IMR-90 (cell line): Measurements from ENCODE around the gene MACF1. TPM values are rescaled to one million over a fixed set of nuclear protein-coding genes. Genes with fewer than 3 reads are reported as not detected.

Experiments
- ATAC-seq: fragments of 200-7000 bp; cut with Tn5 transposase; 2 replicates; pipeline ENCODE4 v1.9.1; 2020; ENCODE audit warnings: low read depth, mild to moderate bottlenecking, moderate library complexity
- BruUV-seq: library from RNA; stranded (reverse); fragments of 400-500 nt; replicated peaks from 2 replicates; lab custom pipeline; 2021; lab: Mats Ljungman, UMichigan
- CTCF ChIA-PET: fragments of 300-600 bp; formaldehyde crosslinking; extraction: SDS; loops from one replicate; lab custom pipeline; 2021; ENCODE audit warnings: antibody characterized with exemption; lab: Yijun Ruan, JAX
- POLR2A ChIA-PET: fragments of 300-600 bp; sonication (Branson Sonifier 250); formaldehyde crosslinking; loops from one replicate; lab custom pipeline; 2022; ENCODE audit warnings: antibody characterized with exemption; ENCODE audit not compliant: unreplicated experiment; lab: Charles Lee
- DNase-seq: peaks from one replicate; pipeline ENCODE4 v3.0.0; 2013
- H2AFZ ChIP-seq: replicated peaks from 2 replicates; pipeline ENCODE3; 2013; ENCODE audit warnings: low read length, mild to moderate bottlenecking; ENCODE audit not compliant: poor library complexity
- H2AK5ac ChIP-seq: 2 replicates; pipeline ENCODE4 v1.6.1; 2013; ENCODE audit warnings: low read depth, low read length, inconsistent platforms
- H2AK9ac ChIP-seq: replicated peaks from 2 replicates; pipeline ENCODE3; 2013; ENCODE audit warnings: mild to moderate bottlenecking, low read depth, low read length, moderate library complexity; ENCODE audit not compliant: poor library complexity
- H2BK120ac ChIP-seq: 2 replicates; pipeline ENCODE4 v1.6.1; 2013; ENCODE audit warnings: low read depth, low read length, inconsistent platforms
- H2BK15ac ChIP-seq: 3 replicates; pipeline ENCODE4 v1.6.1; 2013; ENCODE audit warnings: low read depth, low read length, inconsistent platforms
- H2BK20ac ChIP-seq: 2 replicates; pipeline ENCODE4 v1.6.1; 2013; ENCODE audit warnings: low read depth, mild to moderate bottlenecking, inconsistent platforms, low read length, moderate library complexity
- H2BK5ac ChIP-seq: 2 replicates; pipeline ENCODE4 v1.6.1; 2013; ENCODE audit warnings: mild to moderate bottlenecking, low read depth, low read length, inconsistent platforms; ENCODE audit not compliant: poor library complexity, severe bottlenecking
- H3K14ac ChIP-seq: replicated peaks from 2 replicates; pipeline ENCODE4 v1.6.1; 2013; ENCODE audit warnings: low read depth, low read length, inconsistent platforms
- H3K18ac ChIP-seq: 2 replicates; pipeline ENCODE4 v1.6.1; 2013; ENCODE audit warnings: low read depth, low read length, control low read depth
- H3K23ac ChIP-seq: 2 replicates; pipeline ENCODE4 v1.6.1; 2013; ENCODE audit warnings: low read depth, low read length, inconsistent platforms
- H3K27ac ChIP-seq: 2 replicates; pipeline ENCODE4 v1.5.1; 2013; ENCODE audit warnings: mild to moderate bottlenecking, control low read depth, low read length; ENCODE audit not compliant: insufficient read depth
- H3K27me3 ChIP-seq: 2 replicates; pipeline ENCODE4 v1.6.1; 2013; ENCODE audit warnings: low read length; ENCODE audit not compliant: control insufficient read depth, insufficient read depth
- H3K36me3 ChIP-seq: 2 replicates; pipeline ENCODE4 v1.6.1; 2013; ENCODE audit warnings: low read length, mixed read lengths; ENCODE audit not compliant: control insufficient read depth, insufficient read depth
- H3K4ac ChIP-seq: 2 replicates; pipeline ENCODE4 v1.6.1; 2013; ENCODE audit warnings: low read depth, low read length, inconsistent platforms
- H3K4me1 ChIP-seq: 2 replicates; pipeline ENCODE4 v1.6.1; 2013; ENCODE audit warnings: low read length, mixed read lengths; ENCODE audit not compliant: control insufficient read depth, insufficient read depth
- H3K4me2 ChIP-seq: 2 replicates; pipeline ENCODE4 v1.6.1; 2013; ENCODE audit warnings: low read depth, mild to moderate bottlenecking, control low read depth, low read length, moderate library complexity
- H3K4me3 ChIP-seq: 2 replicates; pipeline ENCODE4 v1.5.1; 2013; ENCODE audit warnings: low read depth, mild to moderate bottlenecking, control low read depth, low read length, moderate library complexity; ENCODE audit not compliant: insufficient read depth
- H3K56ac ChIP-seq: 2 replicates; pipeline ENCODE4 v1.6.1; 2013; ENCODE audit warnings: low read length, inconsistent platforms; ENCODE audit not compliant: insufficient read depth; ENCODE audit errors: extremely low read depth
- H3K79me1 ChIP-seq, 2 experiments: 2 replicates each; pipeline ENCODE4 v1.6.1; 2013; ENCODE audit warnings: low read length in 2 of 2, inconsistent platforms in 1 of 2, low read depth in 1 of 2
- H3K9ac ChIP-seq: 2 replicates; pipeline ENCODE4 v1.6.1; 2013; ENCODE audit warnings: low read depth, low read length, control low read depth
- H3K9me1 ChIP-seq: 2 replicates; pipeline ENCODE4 v1.6.1; 2013; ENCODE audit warnings: low read length, inconsistent platforms; ENCODE audit not compliant: insufficient read depth
- H3K9me3 ChIP-seq: 2 replicates; pipeline ENCODE4 v1.6.1; 2013; ENCODE audit warnings: low read length; ENCODE audit not compliant: control insufficient read depth, insufficient read depth
- H4K20me1 ChIP-seq: 2 replicates; pipeline ENCODE4 v1.6.1; 2013; ENCODE audit warnings: low read length, inconsistent platforms; ENCODE audit not compliant: insufficient read depth
- H4K5ac ChIP-seq: 2 replicates; pipeline ENCODE4 v1.6.1; 2013; ENCODE audit warnings: mild to moderate bottlenecking, low read depth, low read length, control low read depth
- H4K8ac ChIP-seq, 2 experiments: 2 replicates each; pipeline ENCODE4 v1.6.1; 2013; ENCODE audit warnings: low read depth in 2 of 2, low read length in 2 of 2, control low read depth in 1 of 2, inconsistent platforms in 1 of 2
- H4K91ac ChIP-seq: 2 replicates; pipeline ENCODE4 v1.6.1; 2013; ENCODE audit warnings: low read depth, low read length, inconsistent platforms; ENCODE audit not compliant: insufficient read depth
- BHLHE40 ChIP-seq: fragments of 150-350 bp; IDR thresholded peaks from 2 replicates; pipeline ENCODE4 v1.6.1; 2016; ENCODE audit warnings: mild to moderate bottlenecking, low read depth, low read length
- CEBPB ChIP-seq: IDR thresholded peaks from 2 replicates; pipeline ENCODE4 v1.6.1; 2012; ENCODE audit warnings: low read depth, low read length, improper control_type of control experiment
- CHD1 ChIP-seq: IDR thresholded peaks from 2 replicates; pipeline ENCODE4 v1.6.1; 2012; ENCODE audit warnings: low read depth, low read length, improper control_type of control experiment
- FOS ChIP-seq: fragments of 150-350 bp; IDR thresholded peaks from 2 replicates; pipeline ENCODE4 v1.6.1; 2016; ENCODE audit warnings: low read depth, low read length
- MAFK ChIP-seq: IDR thresholded peaks from 2 replicates; pipeline ENCODE4 v1.6.1; 2012; ENCODE audit warnings: low read depth, low read length, improper control_type of control experiment
- MAZ ChIP-seq: IDR thresholded peaks from 2 replicates; pipeline ENCODE4 v1.6.1; 2012; ENCODE audit warnings: low read depth, mild to moderate bottlenecking, low read length, improper control_type of control experiment, moderate library complexity, borderline replicate concordance
- MXI1 ChIP-seq: IDR thresholded peaks from 2 replicates; pipeline ENCODE4 v1.6.1; 2012; ENCODE audit warnings: low read depth, mild to moderate bottlenecking, low read length, moderate library complexity, borderline replicate concordance
- POLR2A ChIP-seq: IDR thresholded peaks from 2 replicates; pipeline ENCODE4 v1.6.1; 2012; ENCODE audit warnings: mild to moderate bottlenecking, low read depth, low read length
- RAD21 ChIP-seq: IDR thresholded peaks from 2 replicates; pipeline ENCODE4 v1.6.1; 2012; ENCODE audit warnings: low read length, improper control_type of control experiment
- RCOR1 ChIP-seq: IDR thresholded peaks from 2 replicates; pipeline ENCODE4 v1.6.1; 2012; ENCODE audit warnings: mild to moderate bottlenecking, low read length, improper control_type of control experiment; ENCODE audit not compliant: insufficient replicate concordance
- RFX5 ChIP-seq: IDR thresholded peaks from 2 replicates; pipeline ENCODE4 v1.8.0; 2012; ENCODE audit warnings: low read depth, mild to moderate bottlenecking, low read length, moderate library complexity
- SMC3 ChIP-seq: fragments of 150-350 bp; IDR thresholded peaks from 2 replicates; pipeline ENCODE4 v1.6.1; 2016; ENCODE audit warnings: low read depth, mild to moderate bottlenecking, antibody characterized with exemption, low read length, moderate library complexity
- WGBS, 2 experiments: methylation state at CpG; one replicate each; pipeline versions ENCODE4 v1.1.5 to v1.1.7; 2013; ENCODE audit warnings: missing lambda C conversion rate in 2 of 2; ENCODE audit not compliant: insufficient read length in 1 of 2; ENCODE audit errors: extremely low coverage in 2 of 2; 5-methylcytosine and 5-hydroxymethylcytosine counted together
- dilution Hi-C: fragments of 300-500 bp; cut with HindIII; formaldehyde crosslinking; loops from one replicate; pipeline ENCODE4 v1.14.3; 2018; ENCODE audit warnings: low sequenced_read_pairs; ENCODE audit not compliant: unreplicated experiment
- in situ Hi-C: fragments of 300-500 bp; cut with MboI; formaldehyde crosslinking; loops from 3 replicates; pipeline ENCODE4 v1.14.3; 2019; ENCODE audit warnings: low sequenced_read_pairs, inconsistent platforms, mixed read lengths
- intact Hi-C: fragments of 100-400 bp; cut with micrococcal nuclease; formaldehyde crosslinking; loops from 2 replicates; pipeline ENCODE4 v1.10.0; 2022
- polyA plus RNA-seq, 3 experiments: library from polyadenylated mRNA; depleted of rRNA; stranded (reverse); fragments of >200 nt; gene quantifications; 2 replicates each; pipeline ENCODE4 v1.2.3, GENCODE V29; 2012; ENCODE audit warnings: low replicate concordance in 1 of 3
- total RNA-seq: library from RNA; depleted of rRNA; stranded (reverse); fragments of >200 nt; gene quantifications from 2 replicates; pipeline ENCODE4 v1.2.3, GENCODE V29; 2012
- TF ChIP-seq, protein P1 (sequence below): fragments of 150-350 bp; IDR thresholded peaks from 2 replicates; pipeline ENCODE4 v1.6.1; 2016; ENCODE audit warnings: low read depth, mild to moderate bottlenecking, low read length, moderate library complexity, borderline replicate concordance
- TF ChIP-seq, protein P2 (sequence below): fragments of 150-350 bp; IDR thresholded peaks from 2 replicates; pipeline ENCODE4 v1.6.1; 2017; ENCODE audit warnings: mild to moderate bottlenecking, antibody characterized with exemption, low read length, low read depth
- TF ChIP-seq, protein P3 (sequence below): conservative IDR thresholded peaks from 2 replicates; pipeline ENCODE4 v1.5.1; 2012; ENCODE audit warnings: mild to moderate bottlenecking, low read depth, low read length, improper control_type of control experiment

The MACF1 gene
- total and polyA plus RNA-seq, 2 of the 4 experiments (the other 2 are of a cell fraction): 67.6 to 369 TPM

- Histone ChIP-seq H3K9me1 (peaks cover 10% of the 10 kb centered on the region), H3K18ac (no peak overlapping the region), H3K4me2 (no peak overlapping the region), H4K8ac (no peak overlapping the region), H2BK15ac (no peak overlapping the region), H4K5ac (no peak overlapping the region), H4K20me1 (peaks cover 46% of the 10 kb centered on the region), H2AFZ (no peak overlapping the region), H4K91ac (no peak overlapping the region), H2BK5ac (no peak overlapping the region), H2AK9ac (no peak overlapping the region), H3K36me3 (no peaks in the 10 kb centered on the region), H3K4me1 (peaks cover 13% of the 10 kb centered on the region), H3K4me3 (no peak overlapping the region), H3K4ac (no peak overlapping the region), H3K23ac (no peak overlapping the region), H3K14ac (no peak overlapping the region; the same call in 1 of the 2 replicates), H2BK20ac (no peak overlapping the region), H3K9ac (no peak overlapping the region), H3K9me3 (no peaks in the 10 kb centered on the region), H3K56ac (no peak overlapping the region), H2AK5ac (no peak overlapping the region), H2BK120ac (no peak overlapping the region), H3K27me3 (no peaks in the 10 kb centered on the region), H3K27ac (no peak overlapping the region), H3K79me1 (peaks cover 20 to 64% of the 10 kb centered on the region in 2 experiments)
- WGBS, 2 experiments: no CpG with 5 or more reads among the region's 1 CpG
- in situ Hi-C loops: loop anchor here (5.0 kb wide), 1 partner anchor 58 kb away; no protein-coding TSS in a partner anchor
- no peak for TF ChIP-seq SMC3
- TF ChIP-seq MXI1: no peak
- no peak for TF ChIP-seq POLR2A
- no peak for TF ChIP-seq CEBPB
- TF ChIP-seq FOS: no peak
- TF ChIP-seq, protein P1, sequence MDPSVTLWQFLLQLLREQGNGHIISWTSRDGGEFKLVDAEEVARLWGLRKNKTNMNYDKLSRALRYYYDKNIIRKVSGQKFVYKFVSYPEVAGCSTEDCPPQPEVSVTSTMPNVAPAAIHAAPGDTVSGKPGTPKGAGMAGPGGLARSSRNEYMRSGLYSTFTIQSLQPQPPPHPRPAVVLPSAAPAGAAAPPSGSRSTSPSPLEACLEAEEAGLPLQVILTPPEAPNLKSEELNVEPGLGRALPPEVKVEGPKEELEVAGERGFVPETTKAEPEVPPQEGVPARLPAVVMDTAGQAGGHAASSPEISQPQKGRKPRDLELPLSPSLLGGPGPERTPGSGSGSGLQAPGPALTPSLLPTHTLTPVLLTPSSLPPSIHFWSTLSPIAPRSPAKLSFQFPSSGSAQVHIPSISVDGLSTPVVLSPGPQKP: no peak
- TF ChIP-seq RCOR1: no peak
- TF ChIP-seq RAD21: no peak
- TF ChIP-seq, protein P2, sequence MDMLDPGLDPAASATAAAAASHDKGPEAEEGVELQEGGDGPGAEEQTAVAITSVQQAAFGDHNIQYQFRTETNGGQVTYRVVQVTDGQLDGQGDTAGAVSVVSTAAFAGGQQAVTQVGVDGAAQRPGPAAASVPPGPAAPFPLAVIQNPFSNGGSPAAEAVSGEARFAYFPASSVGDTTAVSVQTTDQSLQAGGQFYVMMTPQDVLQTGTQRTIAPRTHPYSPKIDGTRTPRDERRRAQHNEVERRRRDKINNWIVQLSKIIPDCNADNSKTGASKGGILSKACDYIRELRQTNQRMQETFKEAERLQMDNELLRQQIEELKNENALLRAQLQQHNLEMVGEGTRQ: no peak
- no peak for TF ChIP-seq MAZ
- no peak for TF ChIP-seq RFX5
- no peak for TF ChIP-seq BHLHE40
- no peak for TF ChIP-seq CHD1
- TF ChIP-seq, protein P3, sequence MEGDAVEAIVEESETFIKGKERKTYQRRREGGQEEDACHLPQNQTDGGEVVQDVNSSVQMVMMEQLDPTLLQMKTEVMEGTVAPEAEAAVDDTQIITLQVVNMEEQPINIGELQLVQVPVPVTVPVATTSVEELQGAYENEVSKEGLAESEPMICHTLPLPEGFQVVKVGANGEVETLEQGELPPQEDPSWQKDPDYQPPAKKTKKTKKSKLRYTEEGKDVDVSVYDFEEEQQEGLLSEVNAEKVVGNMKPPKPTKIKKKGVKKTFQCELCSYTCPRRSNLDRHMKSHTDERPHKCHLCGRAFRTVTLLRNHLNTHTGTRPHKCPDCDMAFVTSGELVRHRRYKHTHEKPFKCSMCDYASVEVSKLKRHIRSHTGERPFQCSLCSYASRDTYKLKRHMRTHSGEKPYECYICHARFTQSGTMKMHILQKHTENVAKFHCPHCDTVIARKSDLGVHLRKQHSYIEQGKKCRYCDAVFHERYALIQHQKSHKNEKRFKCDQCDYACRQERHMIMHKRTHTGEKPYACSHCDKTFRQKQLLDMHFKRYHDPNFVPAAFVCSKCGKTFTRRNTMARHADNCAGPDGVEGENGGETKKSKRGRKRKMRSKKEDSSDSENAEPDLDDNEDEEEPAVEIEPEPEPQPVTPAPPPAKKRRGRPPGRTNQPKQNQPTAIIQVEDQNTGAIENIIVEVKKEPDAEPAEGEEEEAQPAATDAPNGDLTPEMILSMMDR: no peak
- no peak for TF ChIP-seq MAFK
- intact Hi-C loops: no loop called here
- CTCF ChIA-PET: interaction anchor here (0.7 kb wide), 1 partner anchor 339 kb away, joined by 5 read pairs; no protein-coding TSS in a partner anchor
- dilution Hi-C loops: no loop called here
- POLR2A ChIA-PET: no interaction called here
- BruUV-seq: no TSS peak
- DNase-seq (no peak), ATAC-seq (no peak)
These were observed 4.9 kb upstream of the MACF1 start for GRCh38 chr1:39199593-39199992.
